Cardiac muscle cell (in vitro differentiated cells and primary cell): ENCODE measurements around the gene TMPRSS7. TPM values are rescaled to one million over a fixed set of nuclear protein-coding genes. Genes with fewer than 3 reads are reported as not detected.

Source experiments
- DNase-seq, 2 donors: peaks; one replicate each; pipeline versions ENCODE4 v3.0.0 to v3.0.0-alpha.2; 2010 to 2017; ENCODE audit warnings: low read depth in 1 of 2, low spot score in 1 of 2
- H3K27ac ChIP-seq: fragments of 200-600 bp; sonication (generic); 2 replicates; pipeline ENCODE4 v1.5.1; 2016
- H3K27me3 ChIP-seq: fragments of 200-600 bp; sonication (generic); 2 replicates; pipeline ENCODE4 v1.6.0; 2016; ENCODE audit warnings: control low read depth
- H3K36me3 ChIP-seq: fragments of 200-600 bp; sonication (generic); 2 replicates; pipeline ENCODE4 v1.5.1; 2016; ENCODE audit warnings: control low read depth
- H3K4me1 ChIP-seq: fragments of 200-600 bp; sonication (generic); 2 replicates; pipeline ENCODE4 v1.8.1; 2017; ENCODE audit warnings: low read depth, mild to moderate bottlenecking, mixed run types
- H3K4me3 ChIP-seq: fragments of 200-600 bp; sonication (generic); 2 replicates; pipeline ENCODE4 v1.5.1; 2016; ENCODE audit warnings: mild to moderate bottlenecking
- H3K9me3 ChIP-seq: fragments of 200-600 bp; sonication (generic); 2 replicates; pipeline ENCODE4 v1.5.1; 2017; ENCODE audit warnings: low read depth, mild to moderate bottlenecking, control low read depth
- CTCF ChIP-seq: IDR thresholded peaks from 2 replicates; pipeline ENCODE4 v1.5.1; 2012; ENCODE audit warnings: low read depth, mild to moderate bottlenecking, low read length
- polyA plus RNA-seq: library from polyadenylated mRNA; unstranded; fragments of >200 nt; fragmentation: Nextera tagmentation; extraction: Ambion mirVana; gene quantifications from 2 replicates; pipeline ENCODE4 v1.2.1, GENCODE V29; 2016
- total RNA-seq: library from RNA; depleted of rRNA; stranded (reverse); fragments of >200 nt; gene quantifications from 2 replicates; pipeline ENCODE4 v1.2.3, GENCODE V29; 2016

The TMPRSS7 gene
- total and polyA plus RNA-seq, 2 experiments from 2014 or later = not detected

GRCh38 chr3:112124907-112125607 is 90.5 kb downstream of the TMPRSS7 start:
- no peak overlapping the region for H3K27ac ChIP-seq
- DNase-seq = no peak
- H3K9me3 ChIP-seq = no peaks in the 10 kb centered on the region
- H3K36me3 ChIP-seq = no peaks in the 10 kb centered on the region
- H3K27me3 ChIP-seq = no peaks in the 10 kb centered on the region
- TF ChIP-seq CTCF = no peak
- H3K4me3 ChIP-seq = no peak overlapping the region
- H3K4me1 ChIP-seq = peaks cover 48% of the 10 kb centered on the region

GRCh38 chr3:112126511-112126911 is 92.0 kb downstream of the TMPRSS7 start:
- Histone ChIP-seq H3K27me3 (no peaks in the 10 kb centered on the region), H3K27ac (no peak overlapping the region), H3K36me3 (no peaks in the 10 kb centered on the region), H3K9me3 (no peaks in the 10 kb centered on the region), H3K4me3 (no peak overlapping the region), H3K4me1 (peaks cover 54% of the 10 kb centered on the region)
- no peak for TF ChIP-seq CTCF
- DNase-seq = peak in 1 of 2 donors; percentile 21

GRCh38 chr3:112127522-112128494 is 93.3 kb downstream of the TMPRSS7 start:
- Histone ChIP-seq H3K36me3 (no peaks in the 10 kb centered on the region), H3K4me3 (no peak overlapping the region), H3K27me3 (no peaks in the 10 kb centered on the region), H3K27ac (no peak overlapping the region), H3K9me3 (no peaks in the 10 kb centered on the region), H3K4me1 (peaks cover 54% of the 10 kb centered on the region)
- TF ChIP-seq CTCF = no peak
- DNase-seq = no peak

GRCh38 chr3:112128843-112129727 is 94.5 kb downstream of the TMPRSS7 start:
- Histone ChIP-seq H3K4me3 (no peak overlapping the region), H3K9me3 (no peaks in the 10 kb centered on the region), H3K36me3 (no peaks in the 10 kb centered on the region), H3K27me3 (no peaks in the 10 kb centered on the region), H3K27ac (no peak overlapping the region), H3K4me1 (peaks cover 54% of the 10 kb centered on the region)
- DNase-seq = peak in 1 of 2 donors; percentile 45
- TF ChIP-seq CTCF = no peak
